Raji (cell line): ENCODE results near the gene SORL1-AS1.

Experiments used
- POLR2A ChIP-seq: IDR thresholded peaks from 2 replicates; pipeline ENCODE4 v1.6.1; 2011; ENCODE audit warnings: low read depth, low read length, control low read depth; ENCODE audit not compliant: insufficient read depth

The SORL1-AS1 gene

GRCh38 chr11:121449123-121449522 is 3.6 kb downstream of the SORL1-AS1 start:
- no peak for TF ChIP-seq POLR2A

GRCh38 chr11:121448431-121448941 is 4.3 kb downstream of the SORL1-AS1 start:
- no peak for TF ChIP-seq POLR2A

GRCh38 chr11:121448011-121448410 is 4.8 kb downstream of the SORL1-AS1 start:
- TF ChIP-seq POLR2A: no peak

- TF ChIP-seq POLR2A: peak; percentile 45; the same call in 1 of the 2 replicates
Observed at GRCh38 chr11:121446752-121447156, 6.0 kb downstream of the SORL1-AS1 start.

DNA sequence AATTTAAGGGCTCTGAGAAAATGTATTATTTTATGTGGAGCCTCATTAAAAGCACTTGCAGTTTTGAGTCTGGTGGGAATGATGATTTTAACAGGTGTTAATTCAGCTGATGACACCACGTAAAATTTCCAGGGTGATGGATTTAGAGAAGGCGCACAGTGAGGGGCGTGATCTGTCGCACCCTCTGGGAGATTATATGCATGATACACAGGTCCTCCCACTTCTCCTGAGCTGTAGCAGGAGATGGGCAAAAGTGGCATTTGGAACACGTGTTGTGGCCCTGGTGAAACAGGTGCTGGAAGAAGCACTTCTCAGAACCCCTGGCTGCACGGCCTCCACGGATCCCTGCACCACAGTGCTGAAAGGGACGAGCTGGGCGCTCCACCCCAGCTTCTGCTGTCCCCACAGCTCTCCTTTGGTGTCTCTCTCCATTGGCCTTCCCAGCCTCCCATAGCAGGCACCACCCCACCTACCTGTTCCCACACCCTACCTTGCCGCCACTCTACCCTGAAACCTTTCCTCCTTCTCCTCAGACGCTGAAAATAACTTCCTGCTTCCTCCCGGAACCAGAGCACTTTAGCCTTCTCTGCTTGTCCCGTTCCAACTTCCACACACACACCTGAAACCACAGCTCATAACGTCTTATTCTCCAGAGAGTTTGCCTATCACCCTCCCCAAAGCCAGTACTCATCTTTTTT is 7.5 kb downstream of the SORL1-AS1 start:
- no peak for TF ChIP-seq POLR2A

DNA sequence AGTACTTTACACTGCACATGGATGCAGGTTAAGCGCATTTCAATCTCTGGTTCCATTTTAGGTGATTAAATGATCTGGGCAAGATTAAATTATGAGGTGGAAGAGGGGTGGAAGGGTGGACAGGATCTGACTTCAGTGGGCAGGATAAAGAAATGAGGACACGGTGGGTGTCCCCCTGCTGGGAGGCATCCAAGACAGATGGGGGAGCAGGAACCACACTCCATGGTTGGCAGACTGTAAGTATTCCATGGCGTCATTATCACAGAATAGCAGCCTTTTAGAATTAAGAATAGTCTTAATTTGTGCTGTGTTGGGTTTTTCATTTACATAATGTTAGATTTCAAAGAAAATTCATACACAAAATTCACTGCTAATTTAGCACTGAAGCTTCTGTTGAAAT is 8.2 kb downstream of the SORL1-AS1 start:
- TF ChIP-seq POLR2A: no peak

DNA sequence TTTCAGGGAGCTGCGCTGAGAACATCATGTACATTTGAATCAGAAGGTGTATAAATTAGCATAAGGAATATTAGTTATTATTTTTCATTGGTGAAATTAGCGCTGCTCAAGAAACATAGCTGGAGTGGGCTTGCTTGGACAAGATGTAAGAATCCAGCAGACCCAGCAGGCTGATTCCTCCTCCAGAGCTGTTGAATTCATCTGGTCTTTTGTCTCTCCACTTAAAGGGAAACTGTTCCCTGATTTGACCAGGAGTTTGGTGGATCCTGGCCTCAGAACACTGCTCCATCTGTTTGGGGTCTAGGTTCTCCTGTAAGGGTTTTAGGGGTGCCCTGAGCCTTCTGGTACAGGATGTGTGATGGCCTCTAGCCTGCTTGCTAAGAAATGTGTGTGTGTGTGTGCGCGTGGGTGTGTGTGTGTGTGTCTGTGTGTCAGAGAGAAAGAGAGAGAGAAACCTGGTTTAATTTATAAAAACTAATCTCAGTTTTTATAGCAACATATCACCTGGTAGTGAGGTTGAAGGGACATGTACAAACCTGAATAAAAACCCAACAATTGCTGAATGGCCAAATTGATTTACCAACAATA is 9.0 kb downstream of the SORL1-AS1 start:
- no peak for TF ChIP-seq POLR2A

DNA sequence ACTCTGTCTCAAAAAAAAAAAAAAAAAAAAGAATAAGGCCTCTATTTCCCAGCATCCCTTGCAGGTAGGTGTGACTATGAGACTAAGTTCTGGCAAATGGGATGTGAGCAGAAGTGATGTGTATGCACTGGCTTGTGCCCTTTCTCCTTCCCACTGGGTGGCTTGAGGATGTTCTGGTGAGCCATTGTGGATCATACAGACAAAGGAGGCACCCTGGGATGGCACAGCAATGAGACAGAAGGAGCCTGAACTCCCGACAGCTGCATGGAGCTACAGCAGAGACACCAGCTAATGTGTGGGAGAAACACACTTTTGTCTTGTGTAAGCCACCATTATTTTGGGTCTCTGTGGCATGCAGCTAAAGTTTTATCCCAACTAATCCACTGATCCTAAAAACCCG is 11.2 kb downstream of the SORL1-AS1 start:
- TF ChIP-seq POLR2A: no peak

DNA sequence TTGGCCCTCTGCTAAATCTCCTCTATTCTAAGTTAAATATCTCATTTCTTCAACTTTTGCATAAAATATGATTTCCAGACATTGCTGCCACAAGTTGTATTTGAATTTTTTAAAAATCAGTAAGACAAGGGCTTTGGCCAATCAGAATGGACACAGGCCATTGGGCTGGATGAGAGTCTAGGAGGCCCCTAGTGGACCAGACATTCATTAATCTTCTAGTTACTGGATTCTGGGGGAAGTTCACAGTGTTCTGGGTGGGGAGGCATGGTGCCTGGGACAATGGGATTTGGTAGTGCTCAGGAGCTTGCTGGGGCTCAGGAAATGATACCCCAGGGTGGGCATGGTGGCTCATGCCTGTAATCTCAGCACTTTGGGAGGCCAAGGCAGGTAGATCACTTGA is 13.0 kb downstream of the SORL1-AS1 start:
- no peak for TF ChIP-seq POLR2A

GRCh38 chr11:121439337-121439736 is 13.4 kb downstream of the SORL1-AS1 start:
- no peak for TF ChIP-seq POLR2A

GRCh38 chr11:121437686-121438078 is 15.1 kb downstream of the SORL1-AS1 start:
- TF ChIP-seq POLR2A: no peak

GRCh38 chr11:121437018-121437685 is 15.6 kb downstream of the SORL1-AS1 start:
- no peak for TF ChIP-seq POLR2A

DNA sequence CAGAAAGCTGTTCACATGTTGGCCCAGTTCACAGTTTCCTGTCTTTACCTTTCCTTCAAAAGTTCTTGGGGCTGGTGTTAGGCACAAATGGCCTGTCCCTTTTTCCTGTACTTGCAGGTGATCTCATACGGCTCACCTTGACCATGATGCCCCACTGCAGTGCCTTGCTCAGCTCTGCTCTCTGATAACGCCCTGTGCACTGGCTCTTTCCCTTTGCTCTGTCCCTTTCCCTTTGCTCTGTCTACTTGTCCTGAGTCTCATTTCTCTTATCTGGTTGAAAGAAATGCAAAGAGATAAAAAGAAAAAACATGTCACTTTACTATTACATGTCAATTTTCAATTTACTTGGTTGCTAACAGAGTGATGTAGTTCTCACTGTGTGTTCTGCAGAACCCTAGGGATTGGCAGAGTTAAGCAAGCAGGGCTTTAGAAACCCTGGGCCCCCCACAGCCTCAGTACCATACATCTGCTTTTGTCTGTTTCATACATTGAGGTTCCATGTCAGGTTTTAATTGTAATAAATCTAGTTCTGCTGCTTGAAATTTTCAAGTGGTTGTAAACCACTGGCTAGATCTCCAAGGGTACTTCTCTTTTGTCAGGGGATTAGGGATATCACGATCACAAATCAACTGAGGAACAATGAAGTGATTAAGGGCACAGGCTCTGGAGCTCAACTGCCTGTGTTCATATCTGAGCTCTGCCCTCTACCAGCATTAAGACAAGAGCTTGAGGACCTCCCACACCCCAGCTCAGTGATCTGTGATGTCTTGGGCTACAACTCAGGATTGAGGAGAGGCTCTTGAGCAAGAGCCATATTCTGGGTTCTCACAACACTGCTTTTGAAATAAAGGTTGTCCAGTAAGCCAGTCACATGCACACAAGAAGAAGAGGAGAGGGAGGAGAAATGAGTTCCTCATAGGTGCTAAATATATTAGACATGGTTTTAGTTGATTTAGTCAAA is 16.9 kb downstream of the SORL1-AS1 start:
- TF ChIP-seq POLR2A: no peak

DNA sequence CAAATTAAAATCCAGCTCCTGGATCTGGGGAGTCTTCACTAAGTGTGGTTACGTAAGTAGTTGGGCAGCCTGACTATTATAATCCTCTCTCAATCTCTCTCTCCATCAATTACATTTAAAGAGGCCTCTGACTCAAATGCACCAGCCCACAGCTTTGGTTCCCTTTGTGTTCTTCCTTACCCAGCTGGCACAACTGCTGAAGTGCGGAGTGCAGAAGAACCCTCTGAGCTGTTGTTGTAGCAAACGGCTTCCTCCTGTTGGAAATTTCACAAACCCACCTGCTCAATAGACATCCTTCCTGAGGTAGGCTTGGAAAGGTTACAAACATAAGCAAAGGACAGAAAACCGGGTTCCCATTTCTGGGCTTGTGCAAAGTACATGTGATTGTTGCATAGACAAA is 17.6 kb downstream of the SORL1-AS1 start:
- no peak for TF ChIP-seq POLR2A
